Activated CD4-positive, CD25-positive, alpha-beta regulatory T cell treated with anti-CD3 and anti-CD28 coated beads, Interleukin-2, amount 50 U/mL, for 16 hours (primary cell): ENCODE data around the gene ZBTB40.

Experiments used
- DNase-seq: peaks from one replicate; pipeline ENCODE4 v3.0.0-alpha.2; 2020; ENCODE audit warnings: low read depth, low spot score

ZBTB40 gene

DNA sequence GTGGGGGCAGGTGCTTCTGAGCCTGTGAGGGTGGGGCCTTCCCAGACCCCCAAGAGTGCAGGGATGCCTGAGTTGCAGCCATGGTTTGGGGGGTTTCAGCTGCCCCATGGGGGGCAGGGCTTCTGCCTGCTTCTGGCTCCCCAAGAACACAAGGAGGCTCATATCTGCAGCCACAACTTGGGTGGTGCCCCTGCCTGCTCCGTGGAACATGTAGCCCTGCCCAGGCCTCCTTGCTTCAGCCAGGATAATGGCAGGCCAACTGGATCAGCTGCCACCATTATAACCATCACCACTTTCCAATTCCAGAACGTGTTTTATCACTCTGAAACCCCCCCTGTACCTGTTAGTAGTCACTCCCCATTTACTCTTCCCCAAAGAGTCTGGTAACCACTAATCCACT, 14.0 kb downstream of the ZBTB40 start:
- no peak for DNase-seq

DNA sequence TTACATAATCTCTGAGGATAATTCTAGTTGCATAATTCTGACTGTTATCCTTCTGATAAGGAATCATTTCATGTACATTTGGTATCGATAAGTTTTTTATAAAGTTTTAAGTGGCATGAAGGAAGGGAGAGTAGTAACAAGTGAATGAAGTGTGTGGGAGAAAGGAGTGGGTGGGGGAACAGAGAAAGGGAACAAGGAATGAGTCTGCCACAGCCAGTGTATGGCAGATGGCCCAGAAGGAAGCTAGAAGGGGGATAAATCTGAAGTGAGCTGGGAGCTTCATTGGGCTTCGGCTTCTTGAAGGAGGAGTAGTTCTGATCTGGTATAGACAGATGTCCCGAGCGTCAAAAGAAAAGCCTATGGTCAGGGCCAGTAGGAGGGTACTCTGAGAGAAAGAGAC, 18.6 kb downstream of the ZBTB40 start:
- DNase-seq = no peak

DNA sequence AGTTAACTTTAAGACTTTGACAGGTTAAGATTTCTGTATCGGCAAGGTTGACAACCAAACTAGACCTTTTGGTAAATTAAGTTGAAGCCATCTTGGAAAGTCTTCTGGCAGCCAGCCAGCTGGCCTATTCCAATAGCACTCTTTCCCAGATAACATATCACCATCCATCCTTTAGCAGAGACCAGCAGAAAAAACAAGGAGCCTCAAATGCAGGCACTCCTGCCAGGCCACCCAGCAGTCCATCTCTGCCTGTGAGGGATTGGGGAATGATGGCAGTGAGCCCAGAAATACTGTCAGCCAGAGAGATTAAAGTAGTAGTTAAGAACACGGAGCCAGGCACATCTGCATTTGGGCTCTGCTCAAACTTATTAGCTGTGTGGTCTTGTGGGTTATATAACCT, 19.4 kb downstream of the ZBTB40 start:
- no peak for DNase-seq

DNA sequence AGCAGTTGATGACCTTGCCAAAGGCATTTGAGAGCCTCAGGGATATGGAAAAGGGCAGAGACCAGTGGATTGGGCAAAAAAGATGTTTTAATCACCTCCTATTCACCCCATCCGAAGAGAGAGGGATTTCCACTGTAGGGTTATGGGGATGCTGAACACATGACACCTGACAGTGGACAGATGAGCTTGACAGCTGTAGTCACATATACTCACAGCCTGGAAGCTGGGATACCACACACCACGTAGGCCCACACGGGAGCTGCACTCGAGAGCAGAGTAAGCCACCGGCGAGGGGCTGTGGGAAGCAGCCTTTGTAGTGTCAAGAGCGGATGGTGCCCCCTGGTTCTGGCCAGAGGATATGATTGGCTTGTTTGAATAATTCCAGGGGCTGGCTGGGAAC, 20.0 kb downstream of the ZBTB40 start:
- no peak for DNase-seq

DNA sequence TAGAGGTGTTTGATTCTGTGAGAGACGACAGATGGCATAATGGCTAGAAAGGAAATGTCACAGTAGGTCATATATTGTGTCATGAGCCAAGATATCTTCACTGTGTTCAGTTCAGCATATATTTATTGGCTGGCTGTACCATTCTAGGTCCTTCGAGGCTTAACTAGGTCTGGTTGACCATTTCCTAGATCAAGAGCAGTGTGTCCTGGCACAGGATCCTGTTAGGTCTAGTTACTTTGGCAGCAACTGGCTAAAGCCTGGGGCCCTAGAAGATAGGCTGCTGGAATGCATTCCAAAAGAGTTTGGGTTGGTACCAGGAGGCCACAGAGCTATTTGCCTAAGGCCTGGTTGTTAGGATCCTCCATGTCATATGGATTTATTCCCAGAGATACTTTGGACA, 20.9 kb downstream of the ZBTB40 start:
- no peak for DNase-seq

DNA sequence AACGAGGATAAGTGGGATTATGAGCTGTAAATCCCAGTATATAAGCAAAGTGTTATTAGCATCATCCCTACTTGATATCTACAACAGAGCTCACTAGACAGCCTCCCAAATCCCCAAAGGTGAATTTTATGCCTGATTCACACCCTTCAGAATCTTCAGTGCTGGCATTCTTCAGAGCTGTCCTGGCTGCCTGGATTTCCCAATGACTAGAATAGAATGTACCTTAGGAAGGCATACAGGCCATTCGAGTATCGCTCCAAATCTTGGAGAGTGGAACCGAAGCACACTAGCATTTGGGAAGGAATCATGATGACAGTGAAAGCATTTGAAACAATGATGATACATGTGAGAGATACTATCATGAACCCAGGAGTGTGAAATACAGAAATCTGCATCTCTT, 22.3 kb downstream of the ZBTB40 start:
- no peak for DNase-seq

DNA sequence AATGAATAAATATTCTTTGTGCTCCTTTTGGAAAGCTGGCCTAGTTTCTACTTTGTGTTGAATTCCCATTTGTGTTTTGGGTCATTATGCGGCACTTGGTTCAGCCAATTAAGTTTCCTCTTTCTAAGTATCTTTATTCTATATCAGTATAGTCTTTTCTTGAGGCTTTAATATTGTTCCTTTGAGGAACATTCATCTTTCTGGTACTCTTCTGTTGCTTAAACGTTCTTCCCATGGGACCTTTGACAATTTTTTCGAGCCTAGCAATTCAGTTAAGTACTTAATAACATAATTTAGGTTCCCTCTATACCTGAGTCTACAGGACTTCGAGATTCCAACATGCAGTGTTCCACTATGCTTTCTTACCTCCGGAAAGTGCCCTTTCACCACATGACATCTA, 24.9 kb downstream of the ZBTB40 start:
- no peak for DNase-seq

DNA sequence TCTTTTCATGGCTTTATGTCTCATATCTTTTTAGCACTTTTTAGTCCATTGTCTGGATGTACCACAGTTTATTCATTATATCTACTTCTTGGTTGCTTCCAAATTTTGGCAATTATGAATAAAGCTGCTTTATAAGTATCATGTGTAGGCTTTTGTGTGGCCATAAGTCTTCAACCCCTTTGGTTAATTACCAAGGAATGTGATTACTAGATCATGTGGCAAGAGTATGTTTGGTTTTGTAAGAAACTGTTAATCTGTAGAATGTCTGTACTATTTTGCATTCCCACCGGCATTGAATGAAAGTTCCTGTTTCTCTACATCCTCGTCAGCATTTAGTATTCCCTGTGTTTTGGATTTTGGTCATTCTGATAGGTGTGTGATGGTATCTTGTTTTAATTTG, 31.5 kb downstream of the ZBTB40 start:
- no peak for DNase-seq

DNA sequence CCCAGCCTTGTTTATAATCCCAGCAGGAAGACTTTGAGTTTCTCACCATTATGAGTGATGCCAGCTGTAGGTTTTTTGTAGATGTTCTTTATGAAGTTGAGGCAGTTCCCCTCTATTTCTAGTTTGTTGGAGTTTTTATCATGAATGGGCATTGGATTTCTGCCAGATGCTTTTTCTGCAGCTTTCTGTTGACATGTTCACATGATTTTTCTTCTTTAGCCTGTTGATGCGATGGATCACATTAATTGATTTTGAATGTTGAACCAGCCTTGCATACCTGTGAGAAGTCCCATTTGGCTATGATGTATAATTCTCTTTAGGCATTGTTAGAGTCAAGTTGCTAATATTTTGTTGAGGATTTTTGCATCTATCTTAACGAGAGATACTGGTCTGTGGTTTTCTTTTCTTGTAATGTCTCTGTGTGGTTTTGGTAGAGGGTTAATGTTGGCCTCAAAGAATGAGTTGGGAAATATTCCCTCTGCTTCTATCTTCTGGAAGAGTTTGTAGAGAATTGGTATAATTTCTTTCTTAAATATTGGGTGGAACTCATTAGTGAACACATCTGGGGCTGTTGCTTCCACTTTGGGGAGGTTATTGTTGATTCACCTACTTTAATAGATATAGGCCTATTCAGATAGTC, 33.2 kb downstream of the ZBTB40 start:
- no peak for DNase-seq

DNA sequence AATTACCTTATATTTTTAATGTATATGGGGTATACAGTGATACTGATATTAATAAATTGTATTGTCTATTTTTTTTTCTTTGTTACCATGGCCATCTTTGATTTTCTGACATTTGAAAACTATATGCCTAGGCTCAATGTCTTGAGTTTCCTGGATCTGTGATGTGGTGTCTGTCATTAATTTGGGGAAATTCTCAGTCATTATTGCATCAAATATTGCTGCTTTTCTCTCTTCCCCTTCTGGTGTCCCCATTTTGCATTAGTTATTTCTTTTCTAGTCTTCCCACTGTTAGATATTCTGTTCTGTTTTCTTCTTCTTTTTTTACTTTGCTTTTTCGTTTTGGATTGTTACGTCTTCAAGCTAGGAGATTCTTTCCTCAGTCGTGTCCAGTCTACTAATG, 33.8 kb downstream of the ZBTB40 start:
- DNase-seq = no peak

DNA sequence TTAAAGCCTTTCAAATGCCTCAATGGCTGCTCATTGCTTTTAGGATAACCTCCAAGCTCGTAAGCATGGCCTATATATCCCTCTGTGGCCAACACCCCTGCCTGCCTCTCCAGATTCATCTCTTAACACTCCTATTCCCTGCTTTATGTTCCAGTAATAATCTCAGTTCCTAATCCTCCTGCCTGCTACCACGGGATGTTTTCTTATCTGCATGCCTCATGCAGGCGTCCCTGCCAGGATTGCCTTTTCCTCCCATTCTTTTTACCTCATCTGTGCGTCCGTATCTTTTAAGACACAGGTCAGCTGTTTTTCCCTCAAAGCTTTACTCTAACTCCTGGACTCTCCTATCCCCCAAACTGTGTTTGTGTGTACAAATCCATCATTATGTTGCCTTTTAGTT, 36.1 kb downstream of the ZBTB40 start:
- no peak for DNase-seq

DNA sequence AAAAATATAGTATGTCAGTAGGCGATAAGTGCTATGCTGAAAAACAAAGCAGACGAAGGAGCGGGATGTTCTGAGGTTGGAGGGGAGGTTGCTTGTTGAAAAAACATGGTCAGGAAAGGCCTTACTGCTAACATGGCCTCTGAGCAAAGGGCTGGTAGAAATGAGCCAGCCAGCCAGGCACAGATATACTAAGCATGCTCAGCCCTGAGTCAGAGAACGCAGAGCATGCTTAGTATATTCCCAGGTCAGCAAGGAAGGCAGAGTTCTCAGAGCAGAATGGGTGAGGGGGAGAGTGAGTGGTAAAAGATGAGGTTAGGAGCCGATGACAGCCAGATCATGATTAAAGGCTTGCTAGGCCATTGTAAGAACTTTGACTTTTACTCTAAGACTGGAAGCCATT, 36.7 kb downstream of the ZBTB40 start:
- no peak for DNase-seq

DNA sequence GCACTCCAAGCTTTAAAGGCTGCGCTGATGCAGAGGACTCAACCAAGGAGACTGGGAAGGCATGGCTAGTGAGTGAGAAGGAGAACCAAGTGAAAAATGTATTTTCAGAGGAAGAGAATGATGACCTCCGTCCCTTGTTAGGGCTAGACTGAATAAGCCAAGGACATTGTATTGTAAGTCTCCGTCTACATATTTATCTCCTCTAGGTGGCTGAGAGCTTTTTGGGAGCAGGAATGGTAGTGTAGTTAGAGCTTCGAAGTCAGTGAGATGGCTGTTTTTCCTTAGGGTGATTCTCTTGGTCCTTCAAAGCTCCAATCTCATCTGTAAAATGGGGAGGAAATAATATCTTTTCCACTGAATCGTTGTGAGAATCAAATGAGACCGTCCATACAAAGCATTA, 37.6 kb downstream of the ZBTB40 start:
- DNase-seq = no peak

DNA sequence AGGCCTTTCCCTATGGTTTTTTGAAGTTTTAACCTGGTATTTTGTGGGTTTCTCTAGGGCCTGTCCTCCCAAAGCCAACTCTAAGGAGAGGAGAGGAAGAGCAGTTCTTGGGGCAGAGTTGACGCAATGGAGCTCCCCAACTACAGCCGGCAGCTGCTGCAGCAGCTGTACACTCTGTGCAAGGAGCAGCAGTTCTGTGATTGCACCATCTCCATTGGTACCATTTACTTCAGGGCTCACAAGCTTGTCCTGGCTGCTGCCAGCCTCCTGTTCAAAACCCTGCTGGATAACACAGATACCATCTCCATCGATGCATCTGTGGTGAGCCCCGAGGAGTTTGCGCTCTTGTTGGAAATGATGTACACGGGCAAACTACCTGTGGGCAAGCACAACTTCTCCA, 38.2 kb downstream of the ZBTB40 start:
- DNase-seq = no peak

DNA sequence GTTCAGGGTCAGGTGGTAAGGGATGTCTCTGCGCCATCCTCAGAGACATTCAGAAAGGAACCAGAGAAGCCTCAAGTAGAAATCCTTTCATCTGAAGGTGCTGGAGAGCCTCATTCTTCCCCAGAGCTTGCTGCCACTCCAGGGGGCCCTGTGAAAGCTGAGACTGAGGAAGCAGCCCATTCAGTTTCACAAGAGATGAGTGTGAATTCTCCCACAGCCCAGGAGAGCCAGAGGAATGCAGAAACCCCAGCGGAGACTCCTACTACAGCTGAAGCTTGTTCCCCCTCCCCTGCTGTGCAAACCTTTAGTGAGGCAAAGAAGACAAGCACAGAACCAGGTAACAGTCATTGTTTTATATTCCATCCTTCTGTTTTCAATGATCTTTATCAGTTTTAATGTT, 38.7 kb downstream of the ZBTB40 start:
- no peak for DNase-seq

DNA sequence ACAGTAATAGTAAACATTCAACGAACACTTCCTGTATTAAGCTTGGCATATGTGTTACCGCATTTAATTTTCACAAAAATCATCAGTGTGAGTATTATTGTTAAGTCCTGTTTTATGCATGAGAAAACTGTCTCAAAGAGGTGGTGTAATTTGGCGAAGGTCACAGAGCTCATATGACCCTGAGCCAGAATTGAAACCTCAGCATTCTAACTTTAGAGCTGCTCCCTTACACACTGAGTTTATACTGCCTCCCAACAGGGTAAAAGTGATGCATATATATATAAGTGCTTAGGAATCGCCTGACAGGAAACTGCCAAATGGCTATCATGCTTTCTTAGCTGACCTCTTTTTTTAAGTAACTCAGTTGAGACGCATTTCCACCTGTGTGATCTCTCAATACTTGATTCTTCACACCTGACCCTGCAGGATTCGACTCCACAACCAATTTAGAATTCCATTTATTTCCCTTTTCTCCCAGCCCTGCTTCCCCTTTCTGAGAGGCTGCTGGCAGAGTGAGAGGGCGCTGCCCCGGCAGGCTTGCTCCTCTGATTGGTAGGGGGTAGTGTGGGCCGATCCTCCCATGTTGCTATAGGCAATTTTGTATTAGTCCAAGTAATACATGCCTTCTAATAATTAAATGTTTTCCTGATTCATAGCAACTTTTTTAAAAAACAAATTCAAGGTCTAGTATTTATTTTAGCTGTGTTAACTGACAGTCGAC, 40.5 kb downstream of the ZBTB40 start:
- no peak for DNase-seq

DNA sequence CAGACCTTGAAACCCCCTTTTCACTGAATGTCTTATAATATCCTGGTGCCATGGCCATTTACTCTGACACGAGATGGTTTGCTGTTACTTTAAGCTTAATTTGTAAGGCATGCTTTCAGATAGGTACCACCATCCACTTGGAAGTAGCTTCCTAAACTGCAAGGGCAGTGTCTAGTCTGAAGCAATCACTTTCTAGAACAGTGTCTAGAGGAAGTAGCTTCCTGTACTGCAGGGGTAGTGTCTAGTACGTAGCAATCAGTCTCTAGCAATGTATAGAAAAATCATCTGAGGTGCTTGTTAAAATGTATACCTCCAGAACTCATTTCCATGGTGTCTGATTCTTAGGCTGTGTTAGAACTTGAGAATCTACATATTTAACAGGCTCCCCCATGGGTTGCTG, 42.5 kb downstream of the ZBTB40 start:
- no peak for DNase-seq

DNA sequence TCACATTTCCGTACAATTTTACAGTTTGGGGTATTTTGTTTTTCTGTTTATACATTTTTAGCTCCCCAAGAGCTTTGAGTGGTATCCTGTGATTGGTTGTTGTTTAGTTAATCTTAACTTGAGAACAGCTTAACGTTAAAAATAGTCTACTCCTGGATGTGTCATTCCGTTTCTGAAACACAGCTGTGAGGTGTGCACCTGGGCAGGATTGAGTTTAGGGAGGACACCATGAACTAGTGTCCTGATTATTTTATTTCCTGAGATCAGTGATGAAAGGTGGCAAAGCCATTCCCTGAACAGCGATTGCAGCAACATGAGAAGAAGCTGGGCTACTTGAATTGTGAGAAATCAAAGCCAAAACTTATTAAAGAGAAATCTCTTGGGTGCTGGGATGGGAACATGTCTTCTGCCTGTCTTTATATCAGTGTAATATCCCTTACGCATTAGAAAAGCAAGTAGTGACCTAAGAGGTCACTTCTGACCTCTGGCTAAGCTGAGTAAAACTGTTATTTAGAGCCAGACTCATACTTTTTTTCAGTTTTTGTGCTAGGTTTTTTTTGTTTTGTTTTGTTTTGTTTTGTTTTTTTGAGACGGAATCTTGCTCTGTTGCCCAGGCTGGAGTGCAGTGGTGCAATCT, 43.4 kb downstream of the ZBTB40 start:
- DNase-seq = no peak

DNA sequence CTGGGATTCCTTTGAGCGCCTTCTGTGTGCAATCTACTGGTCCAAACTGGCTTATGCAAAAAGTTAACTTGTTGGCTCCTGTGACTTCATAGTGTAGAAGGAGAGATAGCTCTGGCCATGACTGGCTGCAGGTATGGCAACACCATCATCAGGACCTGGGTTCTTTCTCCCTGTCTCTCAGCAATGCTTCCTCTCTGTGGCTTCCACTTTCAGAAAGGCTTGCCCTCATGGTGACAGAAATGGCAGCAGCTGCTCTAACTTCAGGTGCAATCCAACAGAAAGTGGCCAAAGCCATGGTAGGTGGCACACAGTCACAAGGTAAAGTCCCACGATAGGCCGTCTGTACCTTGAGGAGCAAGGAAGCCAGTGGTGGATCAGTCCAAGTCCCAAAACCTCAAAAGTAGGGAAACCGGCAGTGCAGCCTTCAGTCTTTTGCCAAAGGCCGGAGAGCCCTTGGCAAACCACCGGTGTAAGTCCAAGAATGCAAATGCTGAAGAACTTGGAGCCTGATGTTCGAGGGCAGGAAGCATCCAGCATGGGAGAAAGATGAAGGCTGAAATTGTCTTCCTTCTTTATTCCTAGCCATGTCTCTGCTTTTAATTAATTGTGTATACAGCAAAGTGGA, 45.0 kb downstream of the ZBTB40 start:
- no peak for DNase-seq

DNA sequence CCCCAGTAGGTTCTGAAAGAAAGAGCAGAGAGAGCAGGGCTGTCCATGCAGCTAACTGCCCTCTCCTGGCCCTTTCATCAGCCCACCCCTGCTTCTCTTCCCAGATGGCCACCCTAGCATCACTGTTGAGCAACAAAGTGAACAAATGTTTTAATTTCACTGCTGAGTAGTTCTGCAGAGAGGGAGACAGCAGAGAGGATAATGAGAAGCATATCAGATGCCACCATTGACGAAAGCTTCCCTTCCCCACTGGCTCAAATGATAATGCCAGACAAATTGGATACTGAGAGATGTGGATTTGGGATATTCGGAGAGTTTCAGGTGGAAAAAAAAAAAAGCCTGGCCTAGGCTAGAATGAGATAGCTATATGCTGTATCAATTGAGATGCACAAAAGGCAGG, 46.8 kb downstream of the ZBTB40 start:
- no peak for DNase-seq

DNA sequence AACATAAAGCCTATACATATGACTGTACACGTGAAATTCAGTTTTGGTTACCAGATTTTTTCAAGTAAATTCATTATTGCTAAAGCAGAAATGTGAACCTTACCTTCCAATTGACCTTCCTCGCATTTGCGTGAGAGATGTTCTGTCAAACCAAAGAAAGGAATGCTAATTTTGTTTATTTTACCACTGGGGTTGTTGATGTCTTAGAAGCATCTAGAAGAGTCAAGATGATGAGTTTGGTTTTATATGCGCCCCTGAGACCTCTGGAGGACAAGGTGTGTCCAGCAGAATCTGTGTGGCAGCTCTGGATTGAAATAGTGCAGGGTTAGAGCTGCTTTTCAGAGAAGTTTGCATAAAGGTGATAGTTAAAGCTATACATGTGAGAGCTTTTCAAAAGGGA, 48.4 kb downstream of the ZBTB40 start:
- DNase-seq = no peak

DNA sequence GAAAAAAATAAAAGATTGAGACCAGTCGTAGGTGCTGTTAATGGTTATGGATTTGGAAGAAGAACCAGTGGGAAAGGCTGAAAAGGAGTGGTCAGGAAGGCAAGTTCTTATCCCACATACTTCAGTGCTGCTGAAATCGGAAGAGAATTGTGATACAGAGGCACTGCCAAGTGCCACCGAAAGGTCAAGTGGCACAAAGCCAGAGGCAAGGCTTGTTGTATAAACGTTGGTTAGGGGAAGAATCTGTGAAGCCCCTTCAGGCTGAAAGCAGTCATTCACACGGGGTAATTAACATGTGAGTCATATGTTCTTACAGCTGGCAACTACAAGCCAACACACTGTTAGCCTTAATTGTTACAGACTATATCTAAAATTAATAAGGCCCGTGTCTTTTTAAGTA, 48.8 kb downstream of the ZBTB40 start:
- no peak for DNase-seq

DNA sequence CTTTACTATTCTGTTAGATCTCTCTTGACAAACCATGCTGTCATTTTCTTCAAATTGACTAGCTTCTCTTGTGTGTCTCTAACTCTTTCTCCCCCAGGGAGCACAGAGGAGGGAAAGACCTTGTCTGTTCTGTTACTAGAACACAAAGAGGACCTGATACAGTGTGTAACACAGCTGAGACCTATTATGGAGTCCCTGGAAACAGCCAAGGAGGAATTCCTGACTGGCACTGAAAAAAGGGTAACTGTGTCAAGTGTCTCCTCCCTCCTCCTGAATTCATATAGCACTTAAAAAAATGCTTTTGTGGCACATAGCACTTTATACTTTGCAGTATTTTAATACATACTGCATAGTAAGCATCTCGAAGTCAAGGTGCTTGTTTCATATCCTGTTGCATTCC, 50.6 kb downstream of the ZBTB40 start:
- no peak for DNase-seq
